ENCODE measurements around the gene PECR.
"Not testable (repeated sequence)": the region's sequence is repeated elsewhere in the genome, so short reads cannot be mapped to it uniquely, and the experiment has no call there.

The PECR gene

GRCh38 chr2:216013080-216013909, 68.3 kb downstream of the PECR start, which contains the start of gene MREG:
Gene MREG (minus strand): TSS chr2:216013551. CDS start chr2:216013327, 224 bp downstream.
- TF ChIP-seq, protein P1, sequence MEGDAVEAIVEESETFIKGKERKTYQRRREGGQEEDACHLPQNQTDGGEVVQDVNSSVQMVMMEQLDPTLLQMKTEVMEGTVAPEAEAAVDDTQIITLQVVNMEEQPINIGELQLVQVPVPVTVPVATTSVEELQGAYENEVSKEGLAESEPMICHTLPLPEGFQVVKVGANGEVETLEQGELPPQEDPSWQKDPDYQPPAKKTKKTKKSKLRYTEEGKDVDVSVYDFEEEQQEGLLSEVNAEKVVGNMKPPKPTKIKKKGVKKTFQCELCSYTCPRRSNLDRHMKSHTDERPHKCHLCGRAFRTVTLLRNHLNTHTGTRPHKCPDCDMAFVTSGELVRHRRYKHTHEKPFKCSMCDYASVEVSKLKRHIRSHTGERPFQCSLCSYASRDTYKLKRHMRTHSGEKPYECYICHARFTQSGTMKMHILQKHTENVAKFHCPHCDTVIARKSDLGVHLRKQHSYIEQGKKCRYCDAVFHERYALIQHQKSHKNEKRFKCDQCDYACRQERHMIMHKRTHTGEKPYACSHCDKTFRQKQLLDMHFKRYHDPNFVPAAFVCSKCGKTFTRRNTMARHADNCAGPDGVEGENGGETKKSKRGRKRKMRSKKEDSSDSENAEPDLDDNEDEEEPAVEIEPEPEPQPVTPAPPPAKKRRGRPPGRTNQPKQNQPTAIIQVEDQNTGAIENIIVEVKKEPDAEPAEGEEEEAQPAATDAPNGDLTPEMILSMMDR (IDR thresholded peaks at IDR 0.05; ENCODE audit: borderline replicate concordance, insufficient read depth, low read depth, low read length) = peak; percentile 85

GRCh38 chr2:216012830-216013079, 68.9 kb downstream of the PECR start:
- TF ChIP-seq, protein P1 (IDR thresholded peaks at IDR 0.05; ENCODE audit: borderline replicate concordance, insufficient read depth, low read depth, low read length) = no peak

More at GRCh38 chr2:216013080-216013909, 68.3 kb downstream of the PECR start, which contains the start of gene MREG:
- peak within 1 kb of the TSS; percentile 83 for H3K4me3 ChIP-seq (ENCODE audit: low read depth, low read length)

GRCh38 chr2:216012133-216012829, 69.3 kb downstream of the PECR start:
- TF ChIP-seq, protein P1 (IDR thresholded peaks at IDR 0.05; ENCODE audit: borderline replicate concordance, insufficient read depth, low read depth, low read length) = no peak
- H3K4me3 ChIP-seq (ENCODE audit: low read depth, low read length) = peak overlapping the region; percentile 83

More at GRCh38 chr2:216012830-216013079, 68.9 kb downstream of the PECR start:
- H3K4me3 ChIP-seq (ENCODE audit: low read depth, low read length) = peak overlapping the region; percentile 83

- not testable (repeated sequence) for H3K4me3 ChIP-seq (ENCODE audit: low read depth, low read length)
Measured at GRCh38 chr2:216009215-216009614, 72.4 kb downstream of the PECR start.

GRCh38 chr2:216008387-216008786, 73.2 kb downstream of the PECR start:
- no peak overlapping the region for H3K4me3 ChIP-seq (ENCODE audit: low read depth, low read length)
- TF ChIP-seq, protein P1 (IDR thresholded peaks at IDR 0.05; ENCODE audit: borderline replicate concordance, insufficient read depth, low read depth, low read length) = no peak

DNA sequence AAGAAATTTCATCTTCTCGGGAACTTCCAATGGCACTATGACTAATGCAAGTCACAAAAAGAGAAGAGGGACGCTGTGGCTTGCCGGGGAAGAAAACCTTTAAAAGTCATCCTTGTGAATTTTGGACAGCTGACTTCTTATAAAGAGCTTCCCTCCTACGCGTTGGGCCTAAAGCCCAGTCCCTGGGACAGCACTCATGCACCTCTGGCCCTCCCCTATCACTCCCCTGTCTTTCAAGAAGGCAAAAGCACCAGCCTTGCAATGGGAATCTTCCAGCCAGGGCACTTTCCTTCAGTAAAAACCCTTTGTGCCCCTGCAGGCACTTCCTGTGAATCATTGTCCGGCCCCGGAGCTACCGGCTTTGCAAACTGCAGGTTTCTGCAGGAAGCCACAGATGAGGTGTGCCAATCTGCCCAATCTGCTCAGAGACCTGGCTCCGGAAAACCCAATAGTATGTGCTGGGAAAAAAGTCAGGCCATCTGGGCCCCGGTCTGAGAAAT, 75.4 kb downstream of the PECR start:
- H3K4me3 ChIP-seq (ENCODE audit: low read depth, low read length) = peak overlapping the region; percentile 21
- TF ChIP-seq, protein P1 (IDR thresholded peaks at IDR 0.05; ENCODE audit: borderline replicate concordance, insufficient read depth, low read depth, low read length) = no peak

GRCh38 chr2:216004697-216005283, 76.8 kb downstream of the PECR start:
- TF ChIP-seq, protein P1 (IDR thresholded peaks at IDR 0.05; ENCODE audit: borderline replicate concordance, insufficient read depth, low read depth, low read length) = no peak
- H3K4me3 ChIP-seq (ENCODE audit: low read depth, low read length) = no peak overlapping the region
